Esophagus squamous epithelium (tissue), 4 donors: Measurements from ENCODE around the gene COG3.

ENCODE experiments used
- CTCF ChIP-seq, 6 experiments: fragments of 450-650 bp in 4 of 6; fragments of 200-600 bp in 2 of 6; sonication (generic) in 2 of 6; IDR thresholded peaks; one replicate each; pipeline ENCODE4 v1.5.1; 2016 to 2019; ENCODE audit warnings: antibody characterized with exemption in 6 of 6, mild to moderate bottlenecking in 4 of 6, moderate library complexity in 4 of 6
- POLR2A ChIP-seq, 4 donors: fragments of 450-650 bp; IDR thresholded peaks; one replicate each; pipeline ENCODE4 v1.6.1; 2017; ENCODE audit warnings: antibody characterized with exemption in 4 of 4, mild to moderate bottlenecking in 4 of 4, moderate library complexity in 3 of 4

GRCh38 chr13:45417790-45418534, 46.8 kb upstream of the COG3 start, which contains the start of gene SLC25A30:
- TF ChIP-seq CTCF (IDR thresholded peaks at IDR 0.05) (no peak), POLR2A (IDR thresholded peaks at IDR 0.05) (peak in 2 of 4 donors; percentile 59 to 75)
